ENCODE results near the gene FRS3. TPM values are rescaled to one million over a fixed set of nuclear protein-coding genes. Genes with fewer than 3 reads are reported as not detected.

Gene FRS3
- total and polyA plus RNA-seq, 2 of the 8 experiments (the other 6 are each of a cell fraction or from before 2014, with no cell fraction given) = 3.4 to 4.4 TPM

DNA sequence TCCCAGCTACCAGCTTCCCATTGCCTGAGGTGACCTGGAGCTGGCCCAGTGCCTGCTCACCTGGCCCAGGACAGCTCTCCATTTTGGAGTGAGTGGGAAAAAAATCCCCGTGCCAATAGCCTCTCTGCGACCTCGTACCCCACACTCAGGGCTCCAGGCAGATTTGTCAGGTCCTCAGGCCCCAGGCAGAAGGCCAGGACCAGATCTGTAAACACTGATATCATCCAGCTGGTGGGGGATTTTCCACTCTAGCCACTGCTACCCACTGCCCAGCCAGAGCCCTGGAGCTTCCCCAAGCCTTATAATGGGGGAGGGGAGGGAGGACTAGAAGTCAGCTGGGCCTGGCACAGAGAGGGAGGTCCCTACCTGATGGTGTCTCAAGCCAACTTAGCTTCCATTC is 31.2 kb downstream of the FRS3 start:
- Histone ChIP-seq H2BK120ac (replicated peaks; ENCODE audit: low read depth, low read length) (no peak overlapping the region), H3K23ac (ENCODE audit: insufficient read length) (no peak overlapping the region), H3K18ac (ENCODE audit: extremely low read depth, low read length) (no peak overlapping the region), H3K27ac (ENCODE audit: low read depth, low read length) (no peak overlapping the region), H3K4me2 (ENCODE audit: insufficient read depth in 1 of 2, low read depth in 2 of 2, low read length in 2 of 2) (no peak overlapping the region), H2BK12ac (ENCODE audit: low read depth, low read length) (no peak overlapping the region), H2AK5ac (ENCODE audit: low read depth, low read length) (no peak overlapping the region), H3K56ac (replicated peaks; ENCODE audit: insufficient read length, low read depth, low read length) (no peak overlapping the region), H2AFZ (ENCODE audit: low read length) (no peak overlapping the region), H3K23me2 (ENCODE audit: low read depth, low read length) (no peaks in the 10 kb centered on the region), H3K14ac (ENCODE audit: insufficient read length) (no peak overlapping the region), H2BK15ac (ENCODE audit: low read length) (no peak overlapping the region), H3K36me3 (ENCODE audit: control insufficient read depth in 2 of 4, insufficient read depth in 4 of 4, low read length in 3 of 4) (no peaks in the 10 kb centered on the region), H4K91ac (replicated peaks; ENCODE audit: insufficient read length, low read length) (no peak overlapping the region), H3K79me1 (ENCODE audit: low read depth, low read length) (no peaks in the 10 kb centered on the region), H3K4me1 (replicated peaks in 1 of 4; ENCODE audit: control insufficient read depth in 3 of 4, insufficient read depth in 4 of 4, low read length in 3 of 4) (peaks cover 0 to 3% (median 0%) of the 10 kb centered on the region in 4 experiments; a peak in 2 of 7 replicates), H2BK5ac (ENCODE audit: low read depth, low read length) (no peak overlapping the region), H3K27me3 (replicated peaks in 1 of 4; ENCODE audit: control insufficient read depth in 3 of 4, extremely low read depth in 1 of 4, insufficient read depth in 3 of 4, low read length in 3 of 4) (no peaks in the 10 kb centered on the region), H3K9ac (replicated peaks in 1 of 4; ENCODE audit: extremely low read depth in 1 of 4, low read depth in 3 of 4, low read length in 3 of 4) (no peak overlapping the region), H4K8ac (ENCODE audit: extremely low read depth, insufficient read depth, low read length) (no peak overlapping the region), H3K79me2 (ENCODE audit: control insufficient read depth in 1 of 2, insufficient read depth in 2 of 2, low read length in 2 of 2) (no peaks in the 10 kb centered on the region), H4K20me1 (replicated peaks in 1 of 2; ENCODE audit: control insufficient read depth in 1 of 2, insufficient read depth in 2 of 2, low read length in 2 of 2) (no peaks in the 10 kb centered on the region), H3K9me3 (ENCODE audit: insufficient read depth in 2 of 2, low read depth in 1 of 2, low read length in 1 of 2) (no peaks in the 10 kb centered on the region), H2BK20ac (ENCODE audit: low read length) (no peak overlapping the region), H3K4ac (replicated peaks; ENCODE audit: insufficient read length, low read depth, low read length) (no peak overlapping the region), H3K4me3 (ENCODE audit: extremely low read depth in 1 of 4, insufficient read depth in 2 of 4, low read depth in 3 of 4, low read length in 4 of 4) (no peak overlapping the region), H4K5ac (ENCODE audit: insufficient read length, low read depth, low read length) (no peak overlapping the region)
- TF ChIP-seq KDM4A (IDR thresholded peaks at IDR 0.05; ENCODE audit: low read depth, low read length, severe bottlenecking) = no peak
- no peak for TF ChIP-seq MAFK (IDR thresholded peaks at IDR 0.05; ENCODE audit: low read depth, low read length)
- no peak for TF ChIP-seq SIN3A (conservative IDR thresholded peaks at IDR 0.05 in 1 of 2, IDR thresholded peaks at IDR 0.05 in 1 of 2; ENCODE audit: low read depth in 1 of 2, low read length in 2 of 2)
- no peak for TF ChIP-seq CEBPB (IDR thresholded peaks at IDR 0.05; ENCODE audit: low read depth, low read length)
- no peak for TF ChIP-seq NRF1 (IDR thresholded peaks at IDR 0.05; ENCODE audit: low read depth, low read length)
- DNase-seq (ENCODE audit: low read depth in 1 of 2, low spot score in 2 of 2) (no peak), FAIRE-seq (no peak)
- 97% methylated on average over 3 of the region's 3 CpGs; no CpG with 5 or more reads in 1 of the 2 experiments for WGBS, 2 experiments (ENCODE audit: extremely low coverage in 1 of 2, insufficient coverage in 1 of 2, insufficient read length in 1 of 2, insufficient replicate concordance in 2 of 2, low coverage in 1 of 2, low lambda C conversion rate in 2 of 2, missing lambda C conversion rate in 1 of 2)
- CTCF ChIA-PET (ENCODE audit: partially characterized antibody) = interaction anchor here (0.9 to 4.4 kb wide), 7 partner anchors 11 to 381 kb away, joined by 3 to 21 read pairs (median 8); no protein-coding TSS in a partner anchor
- POLR2A ChIA-PET (ENCODE audit: partially characterized antibody) = no interaction called here
